Nucleus accumbens (tissue), 56 donors: ENCODE measurements around the gene RMP24.
"Not testable (repeated sequence)": the region's sequence is repeated elsewhere in the genome, so short reads cannot be mapped to it uniquely, and the experiment has no call there.

ENCODE experiments used
- DNase-seq, 56 donors: peaks; one replicate each; lab custom pipeline; 2025; lab: John Stamatoyannopoulos, UW

The RMP24 gene

DNA sequence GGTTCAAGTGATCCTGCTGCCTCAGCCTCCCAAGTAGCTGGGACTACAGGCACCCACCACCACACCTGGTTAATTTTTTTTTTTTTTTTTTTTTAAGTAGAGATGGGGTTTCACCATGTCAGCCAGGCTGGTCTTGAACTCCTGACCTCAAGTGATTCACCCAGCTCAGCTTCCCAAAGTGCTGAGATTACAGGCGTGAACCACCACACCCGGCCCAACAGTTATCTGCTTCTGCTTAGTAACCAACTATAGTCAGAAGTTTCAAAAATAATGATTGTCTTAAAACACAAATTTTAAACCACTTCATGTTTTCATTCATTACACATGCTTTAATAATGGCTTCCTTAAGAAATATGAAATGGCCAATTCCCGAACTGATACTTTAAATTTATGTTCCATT is 51.8 kb downstream of the RMP24 start:
- DNase-seq = not testable (repeated sequence)

DNA sequence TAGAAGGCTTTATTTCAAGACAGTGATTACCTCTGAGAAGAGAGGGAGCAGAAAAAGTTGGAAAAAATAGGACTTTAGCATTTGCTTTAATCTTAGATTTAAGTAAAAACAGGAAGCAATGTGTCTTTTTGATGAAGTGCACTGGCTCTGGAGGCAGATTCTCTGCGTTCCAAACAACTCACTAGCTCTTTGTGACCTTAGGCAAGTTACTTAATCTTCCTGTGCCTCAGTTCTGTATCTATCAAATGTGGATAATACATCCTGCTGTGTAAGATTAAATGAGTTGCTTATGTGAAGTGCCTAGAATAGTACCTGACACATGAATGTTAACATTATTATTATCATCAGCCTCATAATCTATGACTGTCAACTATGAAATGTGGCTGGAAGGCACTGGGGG is 52.5 kb downstream of the RMP24 start:
- no peak for DNase-seq

DNA sequence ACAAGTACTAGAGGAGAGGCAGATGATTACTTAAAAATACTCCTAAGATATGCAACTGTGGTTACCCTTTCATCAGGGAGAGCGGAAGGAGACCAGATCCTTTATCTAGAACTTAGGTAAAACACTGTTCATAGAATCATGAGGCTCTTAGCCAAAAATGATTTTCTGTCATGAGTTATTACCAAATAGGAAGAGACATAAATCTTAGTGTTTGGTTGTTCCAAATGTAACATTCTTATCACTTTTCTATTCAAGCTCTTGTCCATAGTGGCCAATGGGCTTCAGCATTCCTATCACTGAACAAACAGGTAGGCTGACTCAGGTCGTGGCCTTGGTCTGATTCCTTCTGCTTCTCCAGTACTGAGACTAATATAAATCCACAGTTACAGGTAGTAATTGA is 56.4 kb downstream of the RMP24 start:
- DNase-seq = no peak
